DMS114 treated with DMSO at 0.1 percent for 48 hours (cell line): Measurements from ENCODE around the gene POLK.
"Not testable (repeated sequence)": the region's sequence is repeated elsewhere in the genome, so short reads cannot be mapped to it uniquely, and the experiment has no call there.

ENCODE experiments used
- DNase-seq: peaks from one replicate; lab custom pipeline; 2025; ENCODE audit not compliant: unreplicated experiment; lab: John Stamatoyannopoulos, UW

The POLK gene

DNA sequence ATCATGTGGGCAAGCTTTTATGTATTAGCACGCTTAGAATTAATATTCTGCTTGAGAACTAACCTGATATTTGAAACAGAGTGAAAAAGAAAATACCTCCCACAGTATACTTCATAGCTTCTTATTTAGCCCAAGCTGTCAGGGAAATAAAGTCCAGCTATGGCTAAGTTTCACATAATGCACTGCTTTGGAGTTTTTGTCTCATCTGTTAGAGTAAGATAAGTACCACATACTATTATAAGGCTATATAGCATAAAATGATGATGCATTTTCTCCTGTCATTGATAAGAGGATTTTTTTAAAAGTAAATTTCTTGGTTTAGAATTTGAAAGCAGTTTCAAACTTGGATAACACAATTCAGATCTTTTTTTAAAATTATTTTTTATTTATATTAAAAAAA is 97.2 kb downstream of the POLK start:
- no peak for DNase-seq

DNA sequence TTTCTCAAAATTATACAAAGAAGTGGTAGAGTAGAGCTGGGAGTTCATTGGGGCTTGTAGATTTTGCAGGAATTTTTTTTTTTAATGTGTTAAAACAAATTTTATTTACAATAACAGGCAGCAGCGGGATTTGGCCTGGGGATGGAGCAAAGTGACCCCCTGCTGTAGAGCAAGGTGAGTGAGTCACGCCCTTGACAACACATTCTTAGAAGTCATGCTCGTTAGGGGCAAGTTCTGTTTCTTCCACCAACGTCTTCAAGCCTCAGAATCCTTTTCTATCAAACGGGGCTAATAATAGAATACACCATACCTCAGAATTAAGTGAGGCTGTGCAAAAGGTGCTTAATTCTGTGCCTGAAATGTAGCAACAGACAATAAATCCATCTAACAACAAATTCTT is 98.5 kb downstream of the POLK start:
- no peak for DNase-seq

DNA sequence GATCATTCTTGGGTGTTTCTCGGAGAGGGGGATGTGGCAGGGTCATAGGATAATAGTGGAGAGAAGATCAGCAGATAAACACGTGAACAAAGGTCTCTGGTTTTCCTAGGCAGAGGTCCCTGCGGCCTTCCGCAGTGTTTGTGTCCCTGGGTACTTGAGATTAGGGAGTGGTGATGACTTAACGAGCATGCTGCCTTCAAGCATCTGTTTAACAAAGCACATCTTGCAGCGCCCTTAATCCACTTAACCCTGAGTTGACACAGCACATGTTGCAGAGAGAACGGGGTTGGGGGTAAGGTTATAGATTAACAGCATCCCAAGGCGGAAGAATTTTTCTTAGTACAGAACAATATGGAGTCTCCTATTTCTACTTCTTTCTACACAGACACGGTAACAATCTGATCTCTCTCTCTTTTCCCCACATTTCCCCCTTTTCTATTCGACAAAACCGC is 99.2 kb downstream of the POLK start:
- not testable (repeated sequence) for DNase-seq

DNA sequence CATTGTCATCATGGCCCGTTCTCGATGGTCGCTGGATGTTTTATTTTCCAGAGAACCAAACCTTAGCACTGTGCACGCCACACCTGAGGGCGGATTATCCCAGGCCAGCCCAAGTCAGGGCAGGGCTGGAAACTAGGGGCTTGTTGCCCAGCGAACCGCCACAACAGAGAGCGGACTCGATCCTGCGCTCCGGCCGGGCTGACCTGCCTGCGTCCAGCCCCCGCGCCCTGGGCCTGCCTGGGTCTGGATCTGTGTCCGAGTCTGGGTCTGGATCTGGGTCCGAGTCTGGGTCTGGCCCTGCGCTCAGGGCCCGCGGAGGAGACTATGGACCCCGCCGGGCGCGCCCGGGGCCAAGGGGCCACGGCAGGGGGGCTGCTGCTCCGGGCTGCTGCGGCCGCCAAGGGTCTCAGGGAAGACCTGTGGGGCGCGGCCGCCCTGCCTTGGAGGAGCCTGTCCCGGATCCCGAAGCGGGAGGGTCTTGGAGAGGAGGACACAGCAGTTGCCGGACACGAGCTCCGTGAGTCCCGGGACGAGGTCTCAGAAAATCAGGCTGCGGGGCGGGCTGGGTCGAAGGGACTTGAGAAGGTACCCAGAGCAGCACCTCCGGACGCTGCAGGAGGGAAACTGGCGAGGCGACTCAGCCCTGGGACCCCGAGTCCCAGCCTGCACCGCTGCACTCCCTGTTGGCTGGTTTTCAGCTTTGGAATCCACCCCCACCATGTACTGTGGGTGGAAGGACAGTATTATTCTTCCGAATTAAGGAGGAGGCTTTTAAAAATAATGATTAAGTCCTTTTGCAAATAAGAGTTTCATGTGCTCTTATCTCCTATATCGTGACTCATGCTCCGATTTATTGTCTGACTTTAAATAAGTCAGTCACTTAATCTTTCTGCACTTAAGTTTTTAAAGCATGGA is 99.9 kb downstream of the POLK start, which contains the start of gene ANKDD1B:
Gene ANKDD1B (plus strand): TSS at position 143 of the 915 bp plus-strand sequence. CDS start 182 bp downstream, at position 325.
- DNase-seq: no peak

DNA sequence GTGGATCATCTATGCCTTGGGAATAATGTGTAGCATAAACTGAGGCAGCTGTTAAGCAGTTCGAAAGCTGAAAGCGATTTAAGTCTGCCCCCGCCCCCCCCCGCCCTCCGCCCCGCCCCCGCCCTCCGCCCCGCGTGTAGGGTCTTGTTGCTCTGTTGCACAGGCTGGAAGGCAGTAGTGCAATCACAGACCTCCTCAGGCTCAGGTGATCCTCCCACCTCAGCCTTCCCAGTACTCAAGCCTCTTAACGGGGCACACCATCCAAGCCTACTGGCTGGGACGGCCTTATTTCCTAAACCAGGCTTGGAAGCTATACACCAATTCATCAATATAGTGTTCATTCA is 100.5 kb downstream of the POLK start:
- DNase-seq: no peak

DNA sequence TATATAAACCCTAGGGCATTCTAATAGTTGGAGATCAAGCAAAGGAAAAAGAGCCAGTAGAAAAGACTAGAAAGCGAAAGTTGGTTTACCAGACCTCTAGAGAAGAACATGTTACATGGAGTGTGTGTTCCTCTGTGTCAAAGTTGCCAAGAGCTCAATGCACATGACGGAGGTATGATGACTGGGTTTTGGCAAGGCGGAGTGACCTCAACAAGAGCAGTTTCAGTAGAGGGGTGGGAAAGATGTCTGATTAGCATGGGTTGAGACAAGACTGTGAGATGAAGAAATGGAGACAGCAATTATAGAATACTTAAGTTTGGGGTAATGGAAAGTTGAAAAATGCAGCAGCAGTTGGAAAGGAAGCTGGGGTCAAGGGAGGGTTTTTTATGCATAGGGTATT is 101.2 kb downstream of the POLK start:
- DNase-seq: no peak

DNA sequence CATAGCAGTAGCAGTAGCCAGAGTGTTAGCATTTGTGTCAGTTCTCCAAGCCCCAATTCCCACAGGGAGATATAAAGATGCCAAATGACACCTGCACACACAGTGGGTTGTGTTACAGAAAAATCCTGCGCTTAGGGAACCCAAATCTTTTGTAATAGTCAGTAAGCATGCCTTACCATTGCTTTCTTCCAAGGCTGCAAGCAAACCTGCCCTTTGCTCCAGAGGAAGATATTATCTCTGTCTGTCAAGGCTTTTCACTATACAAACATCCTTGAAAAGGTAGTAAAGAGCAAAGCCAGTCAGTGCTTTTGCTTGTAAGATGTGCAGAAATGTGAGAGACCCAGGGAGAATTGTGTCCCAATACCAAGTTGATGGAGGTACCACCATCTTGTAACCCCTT is 102.5 kb downstream of the POLK start:
- DNase-seq: no peak

DNA sequence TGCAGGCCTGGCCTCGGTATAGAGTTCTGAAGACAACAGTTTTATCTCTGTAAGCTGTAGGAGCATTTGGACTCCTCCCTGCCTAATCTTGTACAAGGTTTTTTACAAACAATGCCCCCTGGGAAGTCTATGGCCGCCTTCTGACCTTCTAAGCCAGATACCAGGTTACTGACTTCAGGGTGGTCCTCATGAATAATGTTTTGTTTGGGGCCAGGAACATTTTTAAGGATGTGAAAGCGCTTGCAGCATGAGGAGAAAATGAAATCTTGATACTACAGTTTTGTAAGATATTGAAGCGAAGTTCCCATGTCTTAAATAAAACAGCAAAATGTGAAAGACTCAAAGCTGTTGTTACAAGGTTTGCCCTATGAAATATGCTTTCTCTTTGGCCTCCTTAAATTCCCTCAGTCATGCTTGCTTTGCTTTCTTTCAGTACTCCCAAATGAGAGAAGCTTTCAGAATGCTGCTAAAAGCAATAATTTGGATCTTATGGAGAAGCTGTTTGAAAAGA is 104.7 kb downstream of the POLK start:
- no peak for DNase-seq

DNA sequence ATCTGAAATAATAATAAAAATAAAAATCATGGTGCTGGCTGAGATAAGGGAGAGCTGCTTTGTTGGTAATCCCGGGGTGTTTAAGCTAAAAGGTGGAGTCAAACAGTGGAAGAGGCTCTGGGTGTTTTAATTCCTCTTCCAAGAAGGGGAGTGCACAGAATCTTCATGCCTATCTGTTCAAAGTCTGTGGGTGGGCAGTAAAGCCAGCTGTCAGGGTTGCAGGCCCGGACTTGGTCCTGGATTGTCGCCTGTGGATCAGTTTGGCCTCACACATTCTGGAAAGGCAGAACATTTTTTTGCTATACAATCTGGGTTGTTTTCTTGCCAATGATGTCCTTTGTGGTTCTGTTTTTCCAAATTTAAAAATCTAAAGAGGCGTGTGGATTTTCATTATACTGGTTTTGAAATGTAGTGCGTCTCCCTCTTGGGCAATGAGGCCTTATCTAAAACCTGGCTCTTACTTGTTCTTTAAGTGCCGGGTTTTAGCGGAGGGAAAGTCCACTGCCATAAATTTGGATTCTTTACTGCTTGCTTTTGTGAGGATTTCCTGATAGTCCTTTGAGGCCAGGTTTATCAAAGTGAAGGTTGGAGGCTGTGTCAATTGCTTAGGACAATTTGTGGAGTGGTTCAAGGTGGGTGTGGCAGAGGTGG is 105.4 kb downstream of the POLK start:
- no peak for DNase-seq

DNA sequence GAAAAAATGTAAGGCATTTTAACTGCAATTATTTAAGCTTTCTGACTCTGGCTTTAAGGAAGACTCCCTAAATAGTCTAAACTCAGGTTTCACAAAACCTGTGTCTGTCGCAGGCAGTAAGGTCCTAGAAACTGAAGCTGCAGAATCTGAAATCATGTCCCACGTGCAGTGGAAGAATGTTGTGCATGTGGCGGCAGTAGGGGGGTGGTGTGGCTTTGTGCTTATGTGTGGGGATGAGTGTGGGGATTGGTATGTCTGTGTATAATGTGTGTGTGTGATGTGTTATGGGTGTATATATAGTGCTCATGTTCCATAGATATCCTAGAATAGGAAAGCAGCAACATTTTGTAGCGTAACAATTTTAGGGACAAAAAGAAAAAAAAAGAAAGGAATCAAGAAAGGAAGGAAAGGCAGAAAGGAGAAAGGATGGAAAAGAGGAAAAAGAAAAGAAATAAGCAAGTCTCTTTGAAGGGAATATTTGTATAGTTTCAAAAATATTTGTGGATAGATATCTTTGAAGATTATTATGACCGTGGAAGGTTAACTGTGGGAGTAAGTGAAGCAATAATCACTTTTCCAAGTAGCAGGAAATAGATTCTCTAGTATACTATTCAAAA is 106.2 kb downstream of the POLK start:
- no peak for DNase-seq

DNA sequence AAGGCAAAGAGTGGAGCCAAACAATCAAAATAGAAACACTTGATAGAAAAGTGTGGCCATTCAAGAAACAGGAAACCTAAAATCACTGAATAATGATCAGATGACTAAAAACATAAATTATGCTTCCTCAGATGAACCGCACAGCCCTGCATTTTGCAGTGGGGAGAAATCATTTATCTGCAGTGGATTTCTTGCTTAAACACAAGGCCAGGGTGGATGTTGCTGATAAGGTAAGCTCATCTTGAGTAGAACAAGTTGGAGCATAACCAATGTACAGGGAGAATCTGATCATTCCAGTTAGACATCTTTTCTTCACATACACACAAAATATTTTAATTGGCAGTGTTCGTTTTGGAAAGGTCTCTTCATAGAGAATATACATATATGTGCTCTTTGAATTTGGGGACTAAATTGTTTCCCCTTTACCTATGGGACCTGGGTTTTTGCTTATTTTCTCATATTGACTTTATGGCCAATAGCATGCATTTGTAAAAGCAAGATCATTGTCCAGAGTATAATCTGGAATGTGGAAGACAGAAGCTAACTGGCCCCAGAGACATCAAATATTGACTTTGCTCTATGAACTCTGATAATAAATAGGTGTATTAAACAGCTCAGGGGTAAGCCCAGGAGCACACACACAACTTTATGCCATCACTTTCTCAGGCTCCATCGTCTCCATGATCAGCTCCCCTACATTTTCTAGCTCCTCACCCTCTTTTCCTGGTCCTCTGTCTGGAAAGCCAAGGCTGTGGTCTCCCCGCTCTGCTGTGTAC is 108.7 kb downstream of the POLK start:
- DNase-seq: no peak

DNA sequence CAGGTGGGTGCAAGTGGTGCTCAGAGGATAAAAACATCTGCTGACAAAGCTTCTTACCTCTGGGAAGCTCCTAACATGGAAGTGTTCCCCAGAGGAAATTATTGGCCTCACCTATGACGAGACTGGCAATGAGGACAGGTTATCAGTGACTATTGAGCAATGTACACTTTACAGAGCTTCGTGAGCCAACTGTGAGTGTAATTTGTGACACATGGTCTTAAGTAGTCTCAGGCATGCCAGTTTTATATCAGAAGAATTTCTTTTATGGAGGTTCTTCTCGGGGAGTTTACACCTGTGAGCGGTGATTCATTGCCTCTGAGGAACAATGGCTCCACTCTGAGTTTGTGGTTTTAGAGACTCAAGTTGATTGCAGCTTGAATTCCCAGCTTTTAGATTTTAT is 110.9 kb downstream of the POLK start:
- DNase-seq: no peak

DNA sequence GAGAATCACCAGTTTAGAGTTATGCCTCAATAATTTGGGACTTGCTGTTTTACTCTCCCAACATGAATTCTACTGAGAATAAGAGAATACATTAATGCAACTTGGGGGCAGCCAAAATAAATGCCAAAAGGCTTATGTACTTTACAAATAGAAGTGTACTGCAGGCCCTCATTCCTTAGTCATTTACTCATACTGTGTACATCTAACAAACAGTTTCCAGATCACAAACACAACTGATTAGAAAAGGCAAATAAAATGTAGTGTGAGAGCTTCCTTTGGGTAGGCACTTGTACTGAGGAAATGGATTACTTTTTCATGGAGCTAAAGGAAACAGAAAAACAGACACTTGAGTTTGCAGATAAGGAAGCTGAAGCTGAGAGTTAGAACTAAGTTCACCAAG is 112.2 kb downstream of the POLK start:
- no peak for DNase-seq

DNA sequence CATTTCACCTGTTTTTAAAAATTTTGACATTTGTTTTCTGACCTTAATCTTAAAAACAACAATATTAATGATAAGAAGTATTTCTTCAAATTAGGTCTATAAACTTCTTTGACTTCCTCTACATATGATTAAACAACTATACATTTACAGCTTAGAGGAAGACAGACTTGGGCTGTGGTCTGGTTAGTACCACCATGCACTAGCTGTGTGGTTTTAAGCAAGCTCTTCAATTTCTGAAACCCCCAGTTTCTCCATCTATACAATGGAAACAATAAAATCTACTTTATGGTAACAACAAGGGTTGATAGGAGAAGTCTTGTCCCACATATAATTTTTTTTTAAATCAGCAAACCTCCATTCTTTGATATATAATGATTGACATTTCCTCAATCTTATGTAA is 115.3 kb downstream of the POLK start:
- DNase-seq: no peak

DNA sequence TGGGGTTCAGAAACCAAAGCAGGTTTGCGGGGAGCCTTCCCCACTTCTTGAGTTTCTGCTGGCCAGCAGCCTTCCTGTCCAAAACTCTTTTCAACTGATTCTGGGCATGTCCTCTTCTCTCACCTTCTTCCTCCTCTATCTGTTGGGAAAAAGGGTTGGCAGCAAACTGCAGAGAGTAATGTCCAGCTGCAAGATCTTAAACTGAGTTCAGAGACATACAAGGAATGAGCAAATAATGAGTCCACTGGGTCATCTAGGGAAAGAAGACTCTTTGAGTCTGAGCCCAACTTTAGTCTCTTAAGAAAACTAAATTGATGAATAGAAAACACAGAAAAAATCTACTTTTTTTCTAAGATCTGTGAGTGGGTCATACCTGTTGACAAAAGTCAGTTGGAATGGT is 116.1 kb downstream of the POLK start:
- DNase-seq: no peak

DNA sequence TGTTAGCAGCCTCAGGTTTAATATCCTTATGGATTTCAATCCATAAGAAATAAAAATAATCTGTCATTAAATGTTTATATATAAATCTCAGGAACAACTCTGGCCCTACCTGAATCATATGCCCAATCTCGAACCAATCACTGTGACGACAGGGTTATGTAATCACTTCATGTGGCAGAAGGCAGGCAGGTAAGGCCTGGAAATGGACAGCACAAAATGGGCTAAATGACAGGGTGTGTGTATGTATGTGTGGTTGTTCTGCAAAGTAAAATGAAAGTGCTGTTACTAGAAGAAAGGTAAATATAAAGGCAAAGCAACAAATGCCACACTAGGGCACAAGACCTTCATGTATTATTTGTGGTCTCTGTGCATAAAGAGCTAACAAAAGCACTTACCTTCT is 119.2 kb downstream of the POLK start:
- DNase-seq: no peak

DNA sequence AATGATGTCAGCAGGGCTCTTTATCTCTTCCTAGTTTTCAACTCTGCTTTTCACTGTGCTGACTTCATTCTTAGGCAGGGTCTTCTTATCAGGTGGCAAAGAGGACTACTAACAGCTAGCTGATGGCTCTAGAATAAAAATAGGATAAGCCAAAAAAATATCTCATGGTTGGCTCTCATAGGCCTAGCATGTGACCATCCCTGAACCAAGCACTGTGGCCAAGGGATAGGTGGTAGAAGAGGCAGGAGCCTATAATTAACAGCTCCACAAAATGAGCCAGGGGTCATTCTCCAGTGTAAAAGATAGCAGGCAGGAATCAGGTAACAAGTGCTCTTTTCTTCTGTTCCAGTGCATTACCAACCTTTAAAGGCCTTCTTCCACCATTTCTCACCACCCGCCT is 120.6 kb downstream of the POLK start:
- DNase-seq: no peak

DNA sequence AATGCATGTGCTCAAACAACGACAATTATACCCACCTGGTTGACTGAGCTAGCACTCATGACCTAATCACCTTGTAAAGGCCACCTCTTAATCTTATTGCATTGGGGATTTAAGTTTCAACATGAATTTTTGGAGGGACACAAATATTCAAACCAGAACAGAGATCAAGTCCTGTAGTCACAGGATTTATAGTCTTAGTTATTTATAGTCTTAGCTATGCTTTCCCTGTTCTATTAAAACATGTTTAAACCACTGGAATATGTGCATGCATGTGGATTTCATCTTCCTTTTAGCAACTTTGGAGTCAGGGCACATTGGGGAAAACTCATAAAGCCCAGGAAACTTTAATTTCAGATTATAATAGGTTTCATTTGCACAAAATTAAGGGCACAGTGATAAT is 126.3 kb downstream of the POLK start:
- no peak for DNase-seq

DNA sequence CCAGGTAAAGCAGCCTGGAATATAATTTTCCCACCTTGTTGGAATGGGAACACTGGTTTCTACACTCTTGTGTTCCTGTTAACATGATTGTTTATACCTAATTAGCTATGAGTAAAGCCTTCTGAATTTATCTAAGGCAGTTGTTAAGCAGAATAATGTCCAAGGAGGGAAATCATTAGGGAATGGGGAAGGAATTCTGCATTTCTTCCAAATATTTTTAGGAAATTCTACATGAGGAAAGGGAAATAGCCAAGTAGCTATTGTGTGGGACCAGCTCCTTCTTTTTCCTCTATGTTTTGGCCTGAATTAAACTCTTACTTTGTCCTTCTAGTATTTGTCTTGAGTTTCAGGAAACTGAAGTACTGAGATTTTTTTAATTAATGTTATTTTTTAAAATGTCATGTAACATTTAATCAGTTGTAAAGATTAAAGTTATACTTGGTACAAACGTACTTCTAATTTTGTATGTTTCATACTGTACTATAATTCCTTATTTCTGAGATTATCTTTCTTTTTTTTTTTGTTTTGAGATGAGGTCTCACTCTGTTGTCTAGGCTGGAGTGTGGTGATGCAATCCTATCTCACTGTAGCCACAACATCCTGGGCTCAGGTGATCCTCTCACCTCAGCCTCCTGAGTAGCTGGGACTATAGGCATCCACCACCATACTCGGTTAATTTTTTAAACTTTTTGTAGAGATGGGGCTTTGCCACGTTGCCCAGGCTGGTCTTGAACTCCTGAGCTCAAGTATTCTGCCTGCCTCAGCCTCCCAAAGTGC is 128.0 kb downstream of the POLK start:
- no peak for DNase-seq

DNA sequence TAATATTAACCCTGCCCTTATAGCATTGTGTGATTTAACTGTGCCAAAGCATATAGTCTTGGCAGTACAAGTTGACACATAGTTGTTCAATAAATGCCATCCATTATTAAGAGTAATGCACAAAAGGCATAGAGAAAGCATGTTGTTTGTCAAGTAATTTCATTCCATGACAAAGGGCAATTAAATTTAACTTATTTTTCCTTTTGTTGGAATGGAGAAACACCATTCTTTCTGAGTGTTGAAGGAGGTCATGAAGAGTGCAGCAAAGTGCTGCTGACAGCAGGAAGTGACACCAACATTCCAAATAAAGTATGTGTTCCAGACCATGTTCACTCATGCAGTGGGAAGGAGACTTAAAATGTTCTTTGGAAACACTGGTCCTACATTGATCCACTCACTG is 128.7 kb downstream of the POLK start:
- no peak for DNase-seq
